H9 (cell line): ENCODE measurements around the gene MLH1. TPM values are rescaled to one million over a fixed set of nuclear protein-coding genes. Genes with fewer than 3 reads are reported as not detected.

Source experiments
- DNase-seq: peaks from one replicate; pipeline ENCODE4 v3.0.0-alpha.2; 2017
- H2AFZ ChIP-seq: one replicate; pipeline ENCODE4 v1.6.1; 2013; ENCODE audit warnings: mild to moderate bottlenecking, low read length, control low read depth, moderate library complexity
- H2AK5ac ChIP-seq: 2 replicates; pipeline ENCODE4 v1.6.1; 2013; ENCODE audit warnings: low read length, control low read depth, mixed read lengths; ENCODE audit not compliant: insufficient read length
- H2BK120ac ChIP-seq: one replicate; pipeline ENCODE4 v1.6.1; 2013; ENCODE audit warnings: low read depth, mild to moderate bottlenecking, low read length, control low read depth, inconsistent platforms; ENCODE audit not compliant: poor library complexity, severe bottlenecking
- H2BK12ac ChIP-seq: 2 replicates; pipeline ENCODE4 v1.6.1; 2013; ENCODE audit warnings: low read length, control low read depth, mixed read lengths, low read depth; ENCODE audit not compliant: insufficient read length
- H2BK15ac ChIP-seq: 2 replicates; pipeline ENCODE4 v1.6.1; 2013; ENCODE audit warnings: low read depth, low read length, control low read depth
- H2BK20ac ChIP-seq: one replicate; pipeline ENCODE4 v1.6.1; 2013; ENCODE audit warnings: low read depth, mild to moderate bottlenecking, low read length, control low read depth, inconsistent platforms; ENCODE audit not compliant: poor library complexity, severe bottlenecking
- H2BK5ac ChIP-seq: 2 replicates; pipeline ENCODE4 v1.6.1; 2013; ENCODE audit warnings: low read length, control low read depth, mixed read lengths; ENCODE audit not compliant: insufficient read length
- H3K14ac ChIP-seq: 2 replicates; pipeline ENCODE4 v1.6.1; 2013; ENCODE audit warnings: low read length, control low read depth; ENCODE audit not compliant: insufficient read depth
- H3K18ac ChIP-seq: 2 replicates; pipeline ENCODE4 v1.6.1; 2013; ENCODE audit warnings: low read depth, mild to moderate bottlenecking, mixed read lengths, low read length, control low read depth; ENCODE audit not compliant: insufficient read length
- H3K23ac ChIP-seq: 2 replicates; pipeline ENCODE4 v1.6.1; 2013; ENCODE audit warnings: low read length, control low read depth, mixed read lengths, low read depth; ENCODE audit not compliant: insufficient read length
- H3K23me2 ChIP-seq: 2 replicates; pipeline ENCODE4 v1.6.1; 2013; ENCODE audit warnings: low read depth, mild to moderate bottlenecking, mixed read lengths, low read length, control low read depth; ENCODE audit not compliant: insufficient read length, poor library complexity, severe bottlenecking
- H3K27ac ChIP-seq: 2 replicates; pipeline ENCODE4 v1.5.1; 2013; ENCODE audit warnings: low read length, control low read depth, mixed read lengths, low read depth; ENCODE audit not compliant: insufficient read length
- H3K27me3 ChIP-seq: 2 replicates; pipeline ENCODE4 v1.6.1; 2013; ENCODE audit warnings: low read length, control low read depth, inconsistent platforms; ENCODE audit not compliant: insufficient read depth
- H3K4ac ChIP-seq: 2 replicates; pipeline ENCODE4 v1.6.1; 2013; ENCODE audit warnings: low read depth, mild to moderate bottlenecking, control low read depth, inconsistent platforms, low read length, moderate library complexity
- H3K4me1 ChIP-seq: 2 replicates; pipeline ENCODE4 v1.6.1; 2013; ENCODE audit warnings: low read length, control low read depth, inconsistent platforms; ENCODE audit not compliant: insufficient read depth
- H3K4me2 ChIP-seq: 2 replicates; pipeline ENCODE4 v1.6.1; 2013; ENCODE audit warnings: low read length, control low read depth, mixed read lengths; ENCODE audit not compliant: insufficient read length, insufficient read depth
- H3K56ac ChIP-seq: 2 replicates; pipeline ENCODE4 v1.6.1; 2013; ENCODE audit warnings: low read depth, mild to moderate bottlenecking, mixed read lengths, low read length, control low read depth; ENCODE audit not compliant: insufficient read length
- H3K79me1 ChIP-seq: 2 replicates; pipeline ENCODE4 v1.6.1; 2013; ENCODE audit warnings: low read depth, mild to moderate bottlenecking, moderate library complexity, low read length, control low read depth, inconsistent platforms; ENCODE audit not compliant: insufficient read depth, poor library complexity, severe bottlenecking
- H3K79me2 ChIP-seq: 2 replicates; pipeline ENCODE4 v1.6.1; 2013; ENCODE audit warnings: low read length, control low read depth, inconsistent platforms; ENCODE audit not compliant: insufficient read depth
- H3K9ac ChIP-seq: 2 replicates; pipeline ENCODE4 v1.6.1; 2013; ENCODE audit warnings: low read length, control low read depth, mixed read lengths; ENCODE audit not compliant: insufficient read length; ENCODE audit errors: extremely low read depth
- H3K9me3 ChIP-seq: one replicate; pipeline ENCODE4 v1.6.1; 2013; ENCODE audit warnings: low read depth, low read length, inconsistent platforms; ENCODE audit not compliant: control insufficient read depth
- H3T11ph ChIP-seq: one replicate; pipeline ENCODE4 v1.6.1; 2013; ENCODE audit warnings: mild to moderate bottlenecking, low read length, control low read depth, inconsistent platforms
- H4K20me1 ChIP-seq: one replicate; pipeline ENCODE4 v1.6.1; 2013; ENCODE audit not compliant: control insufficient read depth, insufficient read length, insufficient read depth
- H4K5ac ChIP-seq: 2 replicates; pipeline ENCODE4 v1.6.1; 2013; ENCODE audit warnings: low read depth, mild to moderate bottlenecking, mixed read lengths, low read length, control low read depth; ENCODE audit not compliant: insufficient read length
- H4K8ac ChIP-seq: replicated peaks from 2 replicates; pipeline ENCODE4 v1.6.1; 2013; ENCODE audit warnings: low read length, control low read depth, mixed read lengths, low read depth; ENCODE audit not compliant: insufficient read length
- H4K91ac ChIP-seq: 2 replicates; pipeline ENCODE4 v1.6.1; 2013; ENCODE audit warnings: low read depth, mild to moderate bottlenecking, moderate library complexity, mixed read lengths, low read length, control low read depth; ENCODE audit not compliant: insufficient read length
- H3K27ac Mint-ChIP-seq, 3 experiments: 2 replicates in 2 of 3; 3 replicates in 1 of 3; pipeline ENCODE4 v1.8.0; 2020 to 2021; ENCODE audit warnings: mixed read lengths in 3 of 3, mild to moderate bottlenecking in 1 of 3, moderate library complexity in 1 of 3
- H3K27me3 Mint-ChIP-seq: 2 replicates; pipeline ENCODE4 v1.8.0; 2021; ENCODE audit warnings: low read depth, mild to moderate bottlenecking, moderate library complexity, mixed read lengths
- H3K36me3 Mint-ChIP-seq, 3 experiments: 2 replicates in 2 of 3; 3 replicates in 1 of 3; pipeline ENCODE4 v1.8.0; 2020 to 2021; ENCODE audit warnings: low read depth in 3 of 3, mixed read lengths in 3 of 3; ENCODE audit not compliant: insufficient read depth in 1 of 3
- H3K4me1 Mint-ChIP-seq, 2 experiments: 2 replicates each; pipeline ENCODE4 v1.8.0; 2020; ENCODE audit warnings: mixed read lengths in 2 of 2
- H3K4me3 Mint-ChIP-seq, 2 experiments: 2 replicates in 1 of 2; 3 replicates in 1 of 2; pipeline ENCODE4 v1.8.0; 2020 to 2021; ENCODE audit warnings: mild to moderate bottlenecking in 2 of 2, mixed read lengths in 2 of 2, moderate library complexity in 1 of 2
- H3K9me3 Mint-ChIP-seq, 2 experiments: 2 replicates in 1 of 2; 3 replicates in 1 of 2; pipeline ENCODE4 v1.8.0; 2020; ENCODE audit warnings: mild to moderate bottlenecking in 2 of 2, mixed read lengths in 2 of 2, moderate library complexity in 1 of 2
- CTCF ChIP-seq: fragments of 200-600 bp; sonication (generic); conservative IDR thresholded peaks from 3 replicates; pipeline ENCODE4 v1.8.0; 2021; ENCODE audit warnings: antibody characterized with exemption, mild to moderate bottlenecking
- WGBS: extraction: QIAGEN DNeasy Blood & Tissue Kit; methylation state at CpG from one replicate; pipeline ENCODE4 v1.1.7; 2013; ENCODE audit warnings: missing lambda C conversion rate, low lambda C conversion rate, mixed read lengths; ENCODE audit not compliant: insufficient read length; ENCODE audit errors: extremely low coverage; 5-methylcytosine and 5-hydroxymethylcytosine counted together
- total RNA-seq: library from RNA; stranded (reverse); gene quantifications from 2 replicates; pipeline ENCODE4 v1.2.1, GENCODE V29; 2021

Gene MLH1
- total RNA-seq, 1 experiment from 2014 or later, result 45.1 TPM

DNA sequence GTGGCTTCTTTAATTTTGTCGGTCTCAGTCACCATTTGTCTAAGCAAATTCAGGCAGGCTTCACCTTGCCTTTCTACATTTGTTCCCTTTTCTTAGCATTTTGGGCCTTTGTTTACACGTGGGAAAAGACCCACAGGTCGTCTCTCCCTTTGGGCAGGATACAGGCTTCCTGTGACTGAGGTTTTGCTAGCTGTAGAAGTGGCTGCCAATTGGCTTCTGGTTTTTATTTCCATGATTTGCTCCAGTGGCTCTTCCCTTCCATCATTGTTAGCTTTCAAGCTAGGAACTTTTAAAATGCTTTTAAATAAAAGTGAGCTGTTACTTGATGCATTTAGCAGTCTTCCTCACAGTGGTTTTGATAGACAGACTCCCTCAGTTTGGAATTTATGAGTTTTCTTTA is 37.3 kb downstream of the MLH1 start:
- Histone ChIP-seq H2BK5ac (no peak overlapping the region), H2BK15ac (no peak overlapping the region), H4K20me1 (no peaks in the 10 kb centered on the region), H3K4ac (no peak overlapping the region), H2BK20ac (no peak overlapping the region), H3K23me2 (no peaks in the 10 kb centered on the region), H3K79me2 (no peaks in the 10 kb centered on the region; the same call in 1 of the 2 replicates), H3K27ac (no peak overlapping the region), H3K4me2 (no peak overlapping the region), H3K4me1 (no peaks in the 10 kb centered on the region), H2AK5ac (no peak overlapping the region), H2BK12ac (no peak overlapping the region), H4K8ac (no peak overlapping the region), H3K9ac (no peak overlapping the region), H3K9me3 (no peaks in the 10 kb centered on the region), H3K27me3 (no peaks in the 10 kb centered on the region), H2BK120ac (no peak overlapping the region), H3K18ac (no peak overlapping the region), H3K79me1 (peaks cover 3% of the 10 kb centered on the region), H3K14ac (no peak overlapping the region), H4K5ac (no peak overlapping the region), H3K56ac (no peak overlapping the region), H4K91ac (no peak overlapping the region), H3T11ph (no peak overlapping the region), H2AFZ (no peak overlapping the region), H3K23ac (no peak overlapping the region)
- Mint-ChIP-seq H3K27ac (no peak overlapping the region), H3K9me3 (peaks cover 6 to 7% of the 10 kb centered on the region in 2 experiments; a peak in 3 of 5 replicates), H3K4me3 (no peak overlapping the region), H3K27me3 (no peaks in the 10 kb centered on the region), H3K4me1 (no peaks in the 10 kb centered on the region), H3K36me3 (peaks cover 47 to 75% (median 66%) of the 10 kb centered on the region in 3 experiments)
- WGBS, result no CpG with 5 or more reads among the region's 3 CpGs
- DNase-seq, result no peak
- TF ChIP-seq CTCF, result no peak
